NCI-H2196 treated with DMSO at 0.1 percent for 48 hours (cell line): ENCODE results near the gene ARMC8.

ENCODE experiments used
- DNase-seq: peaks from one replicate; lab custom pipeline; 2025; ENCODE audit not compliant: unreplicated experiment; lab: John Stamatoyannopoulos, UW

Gene ARMC8

DNA sequence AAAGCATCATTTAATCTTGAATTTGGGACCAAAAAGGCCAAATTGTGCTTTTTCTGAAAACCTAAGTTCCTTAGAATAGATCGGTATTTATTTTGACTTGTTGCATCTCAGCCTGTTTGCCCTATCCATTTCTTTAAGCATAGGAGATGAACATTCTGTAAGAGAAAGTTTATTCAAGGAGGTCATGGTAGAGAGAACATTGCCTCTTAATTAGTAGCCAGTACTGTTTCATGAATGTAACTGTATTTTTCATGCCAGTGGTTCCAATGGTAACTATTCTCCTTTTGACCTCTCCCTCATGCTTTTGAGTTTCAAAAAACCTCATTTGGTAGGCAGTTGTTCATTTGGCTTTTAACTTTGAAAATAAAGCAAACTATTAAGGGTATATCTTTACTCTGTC, 55.4 kb downstream of the ARMC8 start:
- no peak for DNase-seq

DNA sequence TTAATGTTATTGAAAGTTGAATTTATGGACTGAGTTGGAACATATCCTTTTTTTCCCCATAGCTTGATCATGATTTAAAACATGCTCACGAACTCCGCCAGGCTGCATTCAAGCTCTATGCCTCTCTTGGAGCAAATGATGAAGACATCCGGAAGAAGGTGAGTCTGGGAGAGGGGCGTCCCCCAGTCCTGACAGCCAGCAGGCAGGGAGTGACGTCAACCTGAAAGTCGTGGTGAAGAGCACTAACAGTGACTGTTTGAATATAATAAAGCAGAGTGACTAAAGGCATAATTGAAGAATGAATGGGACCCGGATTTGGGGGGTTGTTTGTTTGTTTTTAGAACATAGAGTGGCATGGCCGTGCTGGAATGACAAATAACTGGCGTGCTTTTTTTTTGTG, 57.9 kb downstream of the ARMC8 start:
- DNase-seq = no peak

DNA sequence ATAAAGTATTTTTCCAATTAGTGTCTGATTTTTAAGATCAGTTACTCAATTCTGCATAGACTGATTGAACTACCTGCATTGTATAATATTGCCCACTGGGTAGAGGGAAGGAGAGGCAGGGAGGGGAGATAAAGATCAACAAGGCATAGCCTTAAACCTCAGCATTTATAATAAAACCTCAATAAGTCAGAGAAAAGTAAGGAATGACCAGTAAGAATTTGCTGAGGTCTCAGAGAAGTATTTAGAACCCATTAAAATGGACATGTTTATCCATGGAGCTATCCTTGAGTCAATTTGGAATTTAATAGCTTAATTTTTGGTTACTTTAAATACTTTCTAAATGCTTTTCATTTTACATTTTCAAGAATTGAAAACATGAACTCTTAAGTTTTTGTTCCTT, 62.5 kb downstream of the ARMC8 start:
- no peak for DNase-seq

DNA sequence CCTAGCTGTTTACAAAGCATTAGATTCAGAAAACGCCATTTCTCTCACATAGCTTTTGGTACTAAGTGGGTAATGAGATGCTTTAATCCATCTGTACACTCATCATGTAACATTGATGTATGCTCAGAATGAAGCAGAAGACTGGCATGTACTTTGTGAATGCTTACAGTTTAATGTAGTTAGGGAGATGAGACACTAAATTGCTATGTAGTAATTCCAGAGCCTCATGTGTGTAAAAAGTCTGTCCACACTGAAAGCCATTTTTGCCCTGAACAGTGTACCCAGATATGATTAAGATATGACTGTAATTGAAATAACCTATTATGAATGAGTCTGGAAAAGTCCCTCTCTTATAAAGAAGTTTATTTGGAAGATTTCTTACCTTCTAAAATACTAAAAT, 66.5 kb downstream of the ARMC8 start:
- DNase-seq = no peak

DNA sequence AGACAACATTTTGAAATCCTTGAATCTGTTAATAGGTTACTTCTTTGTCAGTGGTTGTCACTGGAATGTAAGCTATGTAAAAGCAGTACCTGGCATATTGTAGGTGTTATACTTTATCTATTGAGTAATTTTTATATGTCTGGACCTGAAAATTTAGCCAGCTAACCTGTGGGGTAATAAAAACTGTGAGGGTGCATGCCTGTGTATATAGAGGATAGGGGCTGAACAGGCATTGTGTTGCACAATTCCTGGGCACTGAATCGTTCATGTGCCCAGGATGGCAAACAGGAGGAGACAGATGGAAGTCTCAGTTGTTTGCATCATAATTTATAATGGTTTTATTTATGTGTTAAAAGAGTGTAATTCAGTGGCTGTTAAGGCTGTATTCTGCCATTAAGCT, 67.1 kb downstream of the ARMC8 start:
- DNase-seq = no peak

DNA sequence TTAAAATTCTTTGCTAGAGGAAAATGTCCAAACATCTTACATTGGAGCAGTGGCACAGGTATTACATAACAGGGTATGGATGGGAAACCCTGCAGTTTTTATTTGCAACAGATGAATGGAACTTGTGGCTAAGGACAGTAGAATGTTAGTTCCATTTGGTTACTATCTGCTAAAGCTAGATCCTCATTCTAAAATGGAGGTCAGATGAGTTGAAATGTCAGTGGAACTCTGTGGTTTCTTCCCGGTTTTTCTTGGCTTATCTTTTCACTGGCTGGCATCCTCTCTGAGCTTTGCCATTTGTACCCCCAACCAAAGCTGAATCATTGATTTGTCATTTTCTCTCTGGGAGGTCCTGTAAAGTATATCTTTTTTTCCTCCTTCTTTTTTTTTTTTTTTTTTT, 68.9 kb downstream of the ARMC8 start:
- DNase-seq = no peak

DNA sequence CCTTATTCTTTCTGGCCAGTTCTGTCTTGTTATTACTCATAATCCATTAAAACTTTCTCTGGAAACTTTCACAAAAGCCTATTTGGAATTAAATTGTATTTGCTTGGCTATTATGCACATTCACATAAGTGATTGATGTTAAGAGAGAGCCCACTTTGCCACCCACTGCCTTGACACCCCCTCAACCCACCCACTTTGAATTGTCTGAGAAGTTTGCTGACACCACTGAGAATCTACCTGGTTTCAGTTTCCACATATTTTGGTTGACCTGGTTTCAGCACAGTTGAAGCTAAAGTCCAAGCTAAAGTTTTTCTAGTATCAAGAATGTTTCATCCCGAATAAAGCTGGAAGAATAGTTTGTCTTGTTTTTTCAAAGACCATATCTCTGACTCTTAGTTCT, 70.9 kb downstream of the ARMC8 start:
- no peak for DNase-seq

DNA sequence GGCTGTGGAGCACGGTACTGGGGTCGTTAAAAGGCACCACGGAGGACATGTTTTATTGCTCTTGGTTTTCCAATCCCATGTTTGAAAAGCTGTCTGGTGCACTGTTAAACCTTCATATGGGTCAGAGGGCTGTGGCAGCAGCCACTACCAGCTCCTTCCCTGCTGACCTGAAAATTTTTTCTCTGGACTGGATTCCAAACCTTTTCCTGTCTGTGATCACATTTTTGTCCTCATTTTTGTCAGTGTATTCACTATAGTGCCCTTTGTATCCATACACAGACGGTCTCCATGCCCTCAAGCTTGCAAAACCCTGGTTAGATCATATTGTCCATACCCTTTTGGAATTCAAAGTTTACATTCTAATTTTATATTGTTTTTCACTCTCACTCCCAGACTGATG, 72.0 kb downstream of the ARMC8 start:
- DNase-seq = no peak

DNA sequence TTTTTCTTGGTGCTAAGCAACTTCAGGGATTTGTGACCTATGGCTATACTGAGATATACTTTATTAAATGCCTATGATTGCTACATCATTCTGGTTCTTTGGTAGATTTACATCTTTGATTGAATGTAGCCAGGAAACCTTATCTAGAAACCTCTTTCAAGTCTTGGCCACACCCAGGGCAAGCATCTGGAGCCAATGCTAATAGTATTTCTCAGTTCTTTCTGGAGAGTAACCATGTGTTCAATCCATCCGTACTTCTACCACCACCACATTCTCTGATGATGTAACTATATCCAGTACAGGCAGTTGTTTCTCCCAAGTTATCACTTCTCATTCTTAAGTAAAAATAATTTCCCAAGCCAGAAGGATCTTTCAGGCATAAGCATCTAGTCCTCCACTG, 73.5 kb downstream of the ARMC8 start:
- DNase-seq = no peak

DNA sequence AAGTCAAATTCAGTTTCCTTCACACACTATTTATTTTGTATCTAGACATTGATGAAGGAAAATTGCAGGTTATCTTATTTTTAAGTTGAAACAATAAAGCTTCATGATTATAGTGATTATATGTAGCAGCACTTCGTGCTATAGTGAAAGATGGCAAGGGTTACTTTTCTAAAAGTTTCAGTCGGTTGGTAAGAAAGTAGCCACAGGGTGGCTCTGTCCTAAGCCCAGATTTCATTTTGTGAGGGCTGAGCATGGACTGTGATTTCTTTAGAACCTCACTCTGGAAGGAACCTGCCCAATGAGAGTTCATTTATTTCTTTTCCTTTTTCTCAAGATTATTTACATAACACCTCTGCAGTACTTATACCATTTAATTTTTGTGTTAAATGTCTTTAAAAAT, 76.0 kb downstream of the ARMC8 start:
- no peak for DNase-seq

DNA sequence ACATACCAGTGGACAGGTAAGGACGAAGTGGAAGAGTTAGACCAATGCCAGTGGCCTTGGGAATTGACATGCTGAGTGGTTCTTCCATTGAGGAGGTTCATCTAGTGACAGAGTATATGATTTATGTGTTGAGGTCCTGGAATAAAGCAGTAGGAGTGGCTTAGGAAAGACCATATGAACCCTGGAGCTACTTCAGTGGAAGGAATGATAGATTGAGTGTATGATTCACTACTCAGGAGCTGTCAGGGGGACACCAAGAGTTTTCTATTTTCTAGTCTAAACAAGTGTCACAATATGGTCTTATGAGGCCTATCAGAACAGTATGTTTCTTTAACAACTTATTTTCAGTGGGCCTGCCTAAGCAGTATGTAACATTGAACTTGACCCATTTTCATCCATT, 78.6 kb downstream of the ARMC8 start:
- no peak for DNase-seq

DNA sequence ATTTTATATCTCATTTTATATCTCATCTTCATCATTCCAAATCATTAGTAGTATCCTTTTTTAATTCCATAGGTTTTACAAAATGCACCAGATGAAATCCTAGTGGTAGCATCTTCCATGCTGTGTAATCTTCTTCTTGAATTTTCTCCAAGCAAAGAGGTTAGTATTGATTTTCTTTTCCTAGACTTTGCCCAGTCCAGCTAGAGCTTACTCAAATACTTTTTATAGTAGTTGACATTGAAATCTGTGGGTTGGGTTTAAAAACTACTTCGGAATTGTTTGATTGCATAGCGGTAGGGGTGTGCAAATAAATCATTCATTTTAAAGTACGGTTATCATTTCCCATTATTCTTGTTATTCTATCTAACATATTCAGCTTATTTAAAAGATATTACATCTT, 80.0 kb downstream of the ARMC8 start:
- DNase-seq = no peak

DNA sequence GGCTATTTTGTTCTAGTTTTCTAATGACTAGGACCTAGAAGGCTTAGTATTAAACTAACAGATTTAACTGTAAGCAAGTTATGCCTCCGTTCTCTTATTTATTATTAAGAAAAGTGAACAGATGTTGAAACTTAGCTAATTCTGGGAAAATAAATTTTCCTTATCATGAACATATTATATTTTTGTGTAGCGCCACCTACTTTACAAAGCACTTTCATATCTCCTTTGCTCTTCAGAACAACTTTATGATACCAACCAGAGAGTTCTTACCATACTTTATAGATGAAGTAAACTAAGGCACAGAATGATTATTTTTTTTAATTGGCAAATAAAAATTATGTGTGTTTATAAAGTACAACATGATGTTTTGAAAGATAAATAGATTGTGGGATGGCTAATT, 83.1 kb downstream of the ARMC8 start:
- DNase-seq = no peak

DNA sequence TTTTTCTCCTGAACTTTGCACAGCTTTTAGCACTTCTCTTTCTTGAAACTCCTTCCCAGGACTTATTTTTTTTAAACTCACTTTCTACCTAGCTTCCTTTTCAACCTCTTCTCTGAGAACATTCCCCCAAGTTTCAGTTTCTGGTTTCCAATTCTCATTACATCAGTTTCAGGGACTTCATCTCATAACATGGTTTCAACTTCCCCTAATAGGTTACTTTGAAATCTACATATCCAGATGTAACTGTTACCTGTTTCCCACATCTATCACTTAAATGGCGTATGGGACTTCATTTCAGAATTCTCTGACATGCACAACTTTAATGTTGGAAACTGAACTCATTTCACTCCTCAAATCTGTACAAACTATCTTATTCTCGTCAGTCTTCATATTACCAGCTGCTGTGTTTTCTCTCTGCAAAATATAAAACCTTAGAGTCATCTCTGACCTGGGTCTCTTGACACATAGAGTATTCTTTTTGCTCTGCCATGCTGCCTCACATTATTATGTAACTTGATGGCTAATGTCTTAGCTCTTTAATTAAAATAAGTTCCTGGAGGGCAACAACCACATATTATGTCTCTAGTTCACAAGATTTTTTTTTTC, 84.2 kb downstream of the ARMC8 start:
- no peak for DNase-seq

DNA sequence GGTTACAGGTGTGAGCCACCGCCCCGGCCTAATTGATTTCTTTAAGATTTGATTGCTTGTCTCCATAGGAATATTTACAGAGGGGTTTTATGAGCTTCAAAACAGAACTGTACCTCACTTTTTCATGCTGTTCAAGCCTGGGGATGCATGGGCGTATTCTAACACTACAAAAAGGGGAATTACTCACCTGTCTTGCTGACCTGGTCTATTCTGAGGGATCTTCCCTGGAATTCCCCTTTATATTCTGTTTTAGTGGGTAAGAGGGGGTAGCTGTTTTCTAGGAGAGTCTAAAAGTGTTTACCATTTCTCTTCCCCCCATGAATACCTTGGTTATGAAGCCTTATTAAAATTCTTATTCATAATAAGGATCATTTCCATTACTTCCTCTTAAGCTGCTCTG, 94.5 kb downstream of the ARMC8 start:
- no peak for DNase-seq

DNA sequence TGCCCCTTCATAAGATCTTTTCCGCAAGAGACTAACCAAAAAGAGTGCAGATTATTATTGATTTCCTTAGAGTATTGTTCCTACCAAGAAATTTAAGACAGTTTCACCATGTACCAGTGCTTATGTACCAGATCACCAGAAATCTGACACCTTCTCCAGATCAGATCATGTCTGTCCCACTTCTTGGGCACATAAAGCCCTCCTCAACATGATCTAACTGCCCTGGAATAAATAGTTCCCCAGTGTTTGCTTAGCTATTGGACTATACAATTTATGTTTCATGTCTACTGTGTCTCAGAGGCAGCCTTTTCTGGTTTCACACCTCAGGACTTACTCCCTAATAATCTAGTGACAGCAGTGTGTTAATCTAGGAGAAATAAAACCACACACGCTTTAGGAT, 95.7 kb downstream of the ARMC8 start:
- DNase-seq = no peak

DNA sequence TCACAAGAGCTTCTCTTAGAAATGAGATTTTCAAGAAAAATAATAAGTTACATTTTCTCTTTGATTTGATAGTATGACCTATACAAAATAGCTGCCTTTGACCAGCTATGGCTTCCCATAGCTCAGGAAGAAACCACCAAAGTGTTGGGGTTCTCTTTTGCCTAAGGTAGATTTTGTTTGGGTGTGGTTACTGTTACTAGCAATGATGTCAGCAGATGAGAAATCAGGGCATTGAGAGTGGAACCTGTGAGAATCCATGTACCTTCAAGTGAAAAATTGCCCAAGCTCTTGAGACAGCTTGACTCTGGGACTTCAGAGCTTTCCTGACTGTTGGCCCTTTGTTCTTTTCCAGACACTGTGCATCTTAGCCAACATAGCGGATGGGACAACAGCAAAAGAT, 97.0 kb downstream of the ARMC8 start:
- no peak for DNase-seq

DNA sequence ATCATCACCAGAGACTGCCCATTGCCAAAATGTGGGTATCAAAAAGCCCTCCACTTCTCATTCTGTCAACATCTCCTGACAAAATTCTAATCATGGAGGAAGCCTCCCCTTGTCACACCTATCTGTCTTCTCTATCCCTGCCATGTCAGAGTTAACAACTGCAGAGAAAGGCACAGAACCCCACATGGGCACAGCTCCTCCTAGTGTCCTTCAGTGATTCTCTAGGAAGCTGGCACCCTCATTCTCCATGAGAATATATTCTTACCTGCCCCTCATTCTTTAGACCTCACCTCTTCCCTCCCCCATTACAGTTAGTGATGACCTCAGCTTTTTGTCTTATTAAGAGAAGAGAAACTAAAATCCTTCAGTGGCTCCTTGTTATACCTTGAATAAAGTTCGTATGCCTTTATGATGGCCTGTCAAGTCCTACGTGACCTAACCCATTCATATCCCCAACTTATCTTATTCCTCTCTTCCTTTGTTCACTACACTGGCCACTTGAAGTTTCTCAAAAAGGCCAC, 97.9 kb downstream of the ARMC8 start:
- no peak for DNase-seq

DNA sequence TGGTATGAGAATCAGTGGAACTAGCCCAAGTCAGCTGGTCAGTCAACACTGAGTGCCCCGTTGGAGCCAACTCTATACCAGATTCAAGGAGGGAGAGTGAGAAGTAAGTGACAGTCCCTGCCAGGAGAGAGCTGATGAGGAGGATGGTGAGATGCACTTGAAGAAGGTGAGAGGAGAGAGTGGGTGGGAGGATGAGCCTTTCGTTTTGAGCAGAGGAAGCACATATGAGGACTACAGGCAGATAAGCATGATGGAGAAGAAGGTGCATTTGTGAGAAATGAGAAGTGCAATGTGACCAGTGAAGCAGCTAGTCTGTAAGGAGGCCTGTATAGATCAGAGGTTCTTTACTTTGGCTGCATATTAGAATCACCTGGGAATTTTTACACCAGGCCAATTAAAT, 102.2 kb downstream of the ARMC8 start:
- DNase-seq = no peak

DNA sequence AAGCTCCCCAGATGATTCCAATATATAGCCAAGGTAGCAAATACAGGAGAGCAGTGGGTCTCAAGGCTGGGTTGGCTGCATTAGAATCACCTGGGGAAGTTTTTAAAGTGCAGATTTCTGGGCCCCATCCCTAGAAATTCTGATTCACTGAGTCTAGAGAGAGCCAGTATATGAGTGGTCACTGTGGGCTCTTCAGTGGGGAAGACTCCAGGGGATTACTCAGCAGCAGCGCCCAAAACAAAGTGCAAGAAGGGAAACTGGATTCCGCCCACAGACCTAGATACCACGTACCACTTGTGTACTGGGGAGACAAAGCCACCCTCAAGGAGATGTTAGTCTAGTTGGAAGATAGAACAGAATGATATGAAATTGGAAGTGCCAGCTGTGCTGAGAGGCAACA, 102.6 kb downstream of the ARMC8 start:
- DNase-seq = no peak

DNA sequence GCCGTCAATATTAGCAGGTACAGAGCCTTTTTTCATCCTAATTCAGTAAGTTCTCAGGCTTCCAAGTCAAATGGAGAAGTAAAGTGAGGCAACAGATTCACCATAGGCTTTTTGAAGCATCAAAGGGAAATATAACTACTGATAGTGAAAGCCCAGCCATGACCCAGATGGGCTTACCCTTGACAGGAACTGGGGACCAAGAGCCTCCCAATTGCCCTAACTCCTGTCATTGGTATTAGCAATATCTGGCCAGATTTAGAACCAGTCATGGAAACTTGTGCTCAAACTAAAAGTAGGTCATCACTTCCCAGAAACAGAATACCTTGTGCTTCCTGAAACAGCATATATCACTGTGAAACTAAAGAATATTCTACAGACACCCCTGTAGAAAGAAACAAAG, 109.5 kb downstream of the ARMC8 start:
- no peak for DNase-seq

DNA sequence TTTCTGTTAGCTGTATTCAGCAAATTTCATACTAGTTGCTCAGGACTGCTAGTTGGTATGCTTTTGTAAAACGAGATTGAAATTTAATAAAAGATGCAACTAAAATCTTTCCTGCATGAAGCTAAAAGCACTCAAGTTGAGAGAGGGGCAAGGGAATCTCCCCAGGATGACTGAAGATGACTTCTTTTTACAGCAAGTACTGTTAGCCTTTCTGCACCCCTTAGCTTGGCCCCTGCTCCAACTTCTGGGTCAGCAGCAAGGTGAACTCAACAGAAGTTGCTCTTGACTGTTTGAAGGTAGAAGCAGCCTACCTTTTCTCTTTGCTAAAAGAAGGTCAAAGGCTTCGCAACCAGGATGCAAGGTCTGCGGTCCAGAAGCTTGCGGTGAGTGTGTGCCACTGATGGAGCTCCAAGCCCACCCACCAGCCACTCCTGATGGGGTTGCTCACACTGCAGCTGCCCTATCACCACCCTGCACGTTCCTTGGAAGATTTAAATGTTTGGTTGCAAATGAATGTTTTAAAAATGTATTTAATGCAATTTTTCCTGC, 110.0 kb downstream of the ARMC8 start:
- DNase-seq = no peak

DNA sequence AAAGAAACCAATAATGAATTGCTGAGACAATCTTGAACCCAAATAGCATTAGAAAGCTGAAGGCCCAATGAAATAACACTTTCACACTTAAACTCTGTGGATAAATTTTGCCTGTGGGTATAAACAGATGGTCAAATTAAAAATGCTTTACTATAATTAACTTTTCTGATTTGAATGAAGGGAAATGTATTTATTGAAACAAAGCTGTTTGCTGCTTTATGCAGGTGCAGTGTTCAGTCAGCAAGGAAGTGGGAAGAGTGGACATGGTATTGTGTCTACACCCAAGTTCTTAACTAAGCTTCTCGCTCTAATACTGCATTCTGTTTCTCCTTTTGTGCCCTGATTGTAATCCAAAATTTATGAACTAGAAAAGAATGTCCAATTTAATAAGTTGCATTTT, 110.8 kb downstream of the ARMC8 start:
- no peak for DNase-seq
